BJ (cell line): ENCODE measurements around the gene SFSWAP. TPM values are rescaled to one million over a fixed set of nuclear protein-coding genes. Genes with fewer than 3 reads are reported as not detected.

Source experiments
- CTCF ChIA-PET: fragments of 350-600 bp; formaldehyde crosslinking; extraction: SDS; loops from one replicate; lab custom pipeline; 2021; ENCODE audit warnings: antibody characterized with exemption, inconsistent platforms; lab: Yijun Ruan, JAX
- POLR2A ChIA-PET: fragments of 300-600 bp; sonication (Branson Sonifier 250); formaldehyde crosslinking; extraction: SDS; loops from one replicate; lab custom pipeline; 2021; ENCODE audit warnings: antibody characterized with exemption; lab: Charles Lee
- DNase-seq: peaks from one replicate; pipeline ENCODE4 v3.0.0-alpha.2; 2011; ENCODE audit warnings: low read depth
- H3K27me3 ChIP-seq: 2 replicates; pipeline ENCODE4 v1.6.0; 2011; ENCODE audit warnings: low read length; ENCODE audit not compliant: control insufficient read depth, insufficient read depth
- H3K36me3 ChIP-seq: 2 replicates; pipeline ENCODE4 v1.5.1; 2011; ENCODE audit warnings: low read length; ENCODE audit not compliant: control insufficient read depth, insufficient read depth
- H3K4me3 ChIP-seq: 2 replicates; pipeline ENCODE4 v1.5.1; 2011; ENCODE audit warnings: low read depth, mild to moderate bottlenecking, control low read depth, low read length
- polyA plus RNA-seq: library from polyadenylated mRNA; depleted of rRNA; stranded (reverse); fragments of >200 nt; gene quantifications from 2 replicates; pipeline ENCODE4 v1.2.3, GENCODE V29; 2011
- TF ChIP-seq, protein P1 (sequence below): IDR thresholded peaks from 2 replicates; pipeline ENCODE4 v1.5.1; 2011; ENCODE audit warnings: low read depth, mild to moderate bottlenecking, control low read depth, inconsistent platforms, low read length, moderate library complexity; ENCODE audit not compliant: insufficient read depth

Gene SFSWAP
- polyA plus RNA-seq, 1 experiment, result 11.7 TPM

DNA sequence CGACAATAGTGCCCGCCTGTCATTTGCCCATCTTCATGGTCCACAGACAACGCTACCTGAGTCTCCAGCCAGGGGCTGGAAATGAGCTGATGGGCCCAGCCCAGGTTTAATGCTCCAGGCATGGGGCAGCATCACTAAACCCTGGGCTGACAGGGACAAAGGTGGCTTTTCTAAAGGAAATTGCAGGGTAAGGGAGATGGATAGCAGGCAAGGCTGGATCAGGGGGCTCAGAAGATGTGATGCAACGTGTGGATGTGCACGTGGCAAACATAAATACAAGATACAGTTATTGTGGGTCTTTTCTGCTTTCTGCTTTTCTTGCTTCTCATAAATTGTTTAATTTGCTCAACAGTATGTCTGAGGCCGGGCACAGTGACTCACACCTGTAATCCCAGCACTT lies 113.6 kb downstream of the SFSWAP start:
- ChIA-PET CTCF (no interaction called here), POLR2A (no interaction called here)
- Histone ChIP-seq H3K27me3 (no peaks in the 10 kb centered on the region), H3K36me3 (no peaks in the 10 kb centered on the region), H3K4me3 (no peak overlapping the region)
- no peak for DNase-seq
- TF ChIP-seq, protein P1, sequence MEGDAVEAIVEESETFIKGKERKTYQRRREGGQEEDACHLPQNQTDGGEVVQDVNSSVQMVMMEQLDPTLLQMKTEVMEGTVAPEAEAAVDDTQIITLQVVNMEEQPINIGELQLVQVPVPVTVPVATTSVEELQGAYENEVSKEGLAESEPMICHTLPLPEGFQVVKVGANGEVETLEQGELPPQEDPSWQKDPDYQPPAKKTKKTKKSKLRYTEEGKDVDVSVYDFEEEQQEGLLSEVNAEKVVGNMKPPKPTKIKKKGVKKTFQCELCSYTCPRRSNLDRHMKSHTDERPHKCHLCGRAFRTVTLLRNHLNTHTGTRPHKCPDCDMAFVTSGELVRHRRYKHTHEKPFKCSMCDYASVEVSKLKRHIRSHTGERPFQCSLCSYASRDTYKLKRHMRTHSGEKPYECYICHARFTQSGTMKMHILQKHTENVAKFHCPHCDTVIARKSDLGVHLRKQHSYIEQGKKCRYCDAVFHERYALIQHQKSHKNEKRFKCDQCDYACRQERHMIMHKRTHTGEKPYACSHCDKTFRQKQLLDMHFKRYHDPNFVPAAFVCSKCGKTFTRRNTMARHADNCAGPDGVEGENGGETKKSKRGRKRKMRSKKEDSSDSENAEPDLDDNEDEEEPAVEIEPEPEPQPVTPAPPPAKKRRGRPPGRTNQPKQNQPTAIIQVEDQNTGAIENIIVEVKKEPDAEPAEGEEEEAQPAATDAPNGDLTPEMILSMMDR, result no peak

DNA sequence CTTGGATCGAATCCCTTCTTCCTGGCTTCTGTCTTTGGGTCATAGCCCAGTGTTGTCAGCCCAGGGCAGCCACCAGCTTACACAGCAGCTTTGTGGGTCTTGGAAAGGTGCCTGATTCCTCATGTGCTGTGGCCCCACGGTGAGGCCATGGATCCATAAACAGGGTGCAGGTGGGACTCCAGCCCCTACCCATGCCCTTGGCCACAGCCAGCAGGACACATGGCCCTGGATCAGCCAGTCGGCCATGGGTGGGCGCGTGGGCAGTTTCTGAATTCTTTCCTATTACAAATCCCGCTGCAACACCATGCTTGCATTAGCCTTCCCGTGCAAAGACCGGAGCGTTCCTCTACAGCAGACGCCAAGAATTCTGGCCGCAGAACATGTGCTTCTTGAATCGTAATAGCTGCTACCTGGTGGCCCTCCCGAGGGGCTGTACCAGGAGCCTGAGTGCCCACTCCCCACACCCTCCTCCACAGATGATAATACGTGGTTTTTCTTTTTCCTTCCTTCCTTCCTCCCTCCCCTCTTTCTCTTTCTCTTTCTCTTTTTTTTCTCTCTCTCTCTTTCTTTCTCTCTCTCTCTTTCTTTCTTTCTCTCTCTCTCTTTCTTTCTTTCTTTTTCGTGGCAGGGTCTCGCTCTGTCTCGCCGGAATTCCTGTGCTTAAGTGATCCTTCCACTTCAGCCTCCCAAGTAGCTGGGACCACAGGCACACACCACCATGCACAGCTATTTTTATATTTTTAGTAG lies 114.4 kb downstream of the SFSWAP start:
- CTCF ChIA-PET, result interaction anchor here (0.8 to 1.2 kb wide), 2 partner anchors 14 to 39 kb away, joined by 3 to 4 read pairs; no protein-coding TSS in a partner anchor
- H3K4me3 ChIP-seq, result no peak overlapping the region; the same call in 1 of the 2 replicates
- POLR2A ChIA-PET, result interaction anchor here (0.7 kb wide), 1 partner anchor 693 kb away, joined by 49 read pairs; no protein-coding TSS in a partner anchor
- no peaks in the 10 kb centered on the region for H3K27me3 ChIP-seq
- no peaks in the 10 kb centered on the region; the same call in 1 of the 2 replicates for H3K36me3 ChIP-seq
- no peak for DNase-seq
- TF ChIP-seq, protein P1, result no peak

DNA sequence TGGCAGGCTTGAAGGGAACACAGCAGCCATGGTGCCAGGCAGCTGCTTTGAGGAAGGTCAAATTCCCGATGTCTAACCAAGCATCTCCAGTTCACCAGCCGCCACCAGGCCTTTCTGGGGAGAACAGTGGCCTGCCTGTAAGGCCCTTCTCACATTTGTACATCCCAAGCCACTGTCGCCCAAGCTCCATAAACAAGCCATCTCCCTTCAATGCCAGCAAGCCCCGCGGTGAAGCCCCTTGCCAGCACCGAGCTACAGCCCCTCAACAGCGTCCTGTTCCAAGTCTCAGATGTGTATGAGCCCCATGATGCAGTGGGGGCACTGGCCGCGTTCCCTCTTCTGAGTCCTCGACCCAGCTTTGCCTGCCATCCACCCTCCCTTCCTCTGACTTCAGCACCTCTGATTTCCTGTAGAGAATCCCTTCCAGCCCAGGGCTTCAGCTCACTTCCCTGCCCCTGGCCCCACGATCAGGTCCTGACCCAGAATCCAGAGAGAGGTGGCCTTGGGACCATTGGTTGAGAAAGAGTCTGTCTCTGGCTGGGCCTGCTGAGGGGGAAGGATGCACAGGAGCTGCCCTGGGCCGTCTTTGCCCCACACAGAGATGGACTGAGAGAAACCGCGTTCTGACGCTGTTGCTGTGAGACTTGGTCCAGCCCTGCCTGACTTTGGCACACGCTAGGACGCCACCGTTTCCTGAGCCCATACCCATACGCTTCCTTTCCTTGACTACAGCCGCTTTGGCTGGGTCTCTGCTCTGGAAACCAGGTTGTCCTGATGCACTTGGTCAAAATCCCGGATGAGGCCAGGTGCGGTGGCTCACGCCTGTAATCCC lies 115.4 kb downstream of the SFSWAP start:
- no peaks in the 10 kb centered on the region for H3K27me3 ChIP-seq
- TF ChIP-seq, protein P1, result no peak
- H3K36me3 ChIP-seq, result no peaks in the 10 kb centered on the region; the same call in 1 of the 2 replicates
- CTCF ChIA-PET, result interaction anchor here (0.5 to 1.2 kb wide), 4 partner anchors 13 to 710 kb away, joined by 3 to 4 read pairs (median 4); no protein-coding TSS in a partner anchor
- no peak for DNase-seq
- H3K4me3 ChIP-seq, result no peak overlapping the region
- POLR2A ChIA-PET, result interaction anchor here (0.7 kb wide), 1 partner anchor 694 kb away, joined by 49 read pairs; no protein-coding TSS in a partner anchor

DNA sequence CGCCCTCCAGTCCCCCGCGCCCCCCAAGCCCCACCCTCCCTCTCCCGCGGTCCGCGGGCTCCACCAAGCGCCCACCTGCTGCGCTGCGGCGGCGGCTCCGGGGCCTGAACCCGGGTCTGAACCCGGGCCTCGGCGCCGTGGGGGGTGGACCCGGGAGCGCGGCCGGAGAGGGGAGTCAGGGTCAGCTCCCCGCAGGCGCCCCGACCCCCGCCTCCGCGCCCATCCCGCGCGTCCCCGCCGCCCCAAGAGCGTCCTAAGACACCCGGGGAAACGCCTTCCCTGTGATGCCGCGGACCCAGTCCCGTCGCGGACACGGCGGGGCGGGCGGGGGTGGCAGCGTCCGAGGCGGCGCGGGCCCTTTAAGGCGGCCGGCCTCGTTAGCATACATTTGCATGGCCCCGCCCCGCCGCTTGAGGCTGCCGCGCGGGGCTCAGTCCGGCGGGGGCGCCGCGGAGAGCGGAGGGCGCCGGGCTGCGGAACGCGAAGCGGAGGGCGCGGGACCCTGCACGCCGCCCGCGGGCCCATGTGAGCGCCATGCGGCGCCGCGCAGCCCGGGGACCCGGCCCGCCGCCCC lies 117.2 kb downstream of the SFSWAP start, which contains the start of gene MMP17:
MMP17 (plus strand) TSS at position 433 of the 574 bp plus-strand sequence; CDS start at position 535, 102 bp downstream.
- Histone ChIP-seq H3K36me3 (no peaks in the 10 kb centered on the region; the same call in 1 of the 2 replicates), H3K27me3 (no peaks in the 10 kb centered on the region), H3K4me3 (peak within 1 kb of the TSS; percentile 76)
- TF ChIP-seq, protein P1, result no peak
- ChIA-PET CTCF (interaction anchor here (0.9 to 3.2 kb wide), 2 partner anchors 723 to 907 kb away, joined by 3 to 29 read pairs; no protein-coding TSS in a partner anchor), POLR2A (no interaction called here)
- DNase-seq, result no peak
